Measurements from ENCODE around the gene TSPAN5.
A peak's percentile ranks its signal among the peaks of the same experiment; 100 is the strongest.

DNA sequence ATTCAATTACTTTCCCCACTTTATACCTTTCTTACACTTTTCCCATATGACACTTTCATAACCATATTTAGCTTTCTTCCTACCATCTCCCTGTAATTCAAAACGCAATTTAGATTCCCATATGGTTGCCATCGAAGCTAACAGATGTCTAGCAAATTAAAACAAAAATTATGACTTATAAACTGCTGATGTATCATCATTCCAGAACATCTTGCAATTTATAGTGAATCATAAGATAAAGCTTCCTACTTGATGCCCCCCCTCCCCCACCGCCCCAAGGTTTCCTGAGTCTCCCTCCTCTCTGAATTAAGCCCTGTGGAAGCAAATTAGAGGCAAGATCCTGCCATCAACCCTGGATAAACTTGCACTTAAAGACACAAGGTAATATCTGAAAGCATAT, 5.4 kb downstream of the TSPAN5 start:
- TF ChIP-seq, protein P1, sequence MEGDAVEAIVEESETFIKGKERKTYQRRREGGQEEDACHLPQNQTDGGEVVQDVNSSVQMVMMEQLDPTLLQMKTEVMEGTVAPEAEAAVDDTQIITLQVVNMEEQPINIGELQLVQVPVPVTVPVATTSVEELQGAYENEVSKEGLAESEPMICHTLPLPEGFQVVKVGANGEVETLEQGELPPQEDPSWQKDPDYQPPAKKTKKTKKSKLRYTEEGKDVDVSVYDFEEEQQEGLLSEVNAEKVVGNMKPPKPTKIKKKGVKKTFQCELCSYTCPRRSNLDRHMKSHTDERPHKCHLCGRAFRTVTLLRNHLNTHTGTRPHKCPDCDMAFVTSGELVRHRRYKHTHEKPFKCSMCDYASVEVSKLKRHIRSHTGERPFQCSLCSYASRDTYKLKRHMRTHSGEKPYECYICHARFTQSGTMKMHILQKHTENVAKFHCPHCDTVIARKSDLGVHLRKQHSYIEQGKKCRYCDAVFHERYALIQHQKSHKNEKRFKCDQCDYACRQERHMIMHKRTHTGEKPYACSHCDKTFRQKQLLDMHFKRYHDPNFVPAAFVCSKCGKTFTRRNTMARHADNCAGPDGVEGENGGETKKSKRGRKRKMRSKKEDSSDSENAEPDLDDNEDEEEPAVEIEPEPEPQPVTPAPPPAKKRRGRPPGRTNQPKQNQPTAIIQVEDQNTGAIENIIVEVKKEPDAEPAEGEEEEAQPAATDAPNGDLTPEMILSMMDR (IDR thresholded peaks at IDR 0.05), result no peak
- TF ChIP-seq POLR2AphosphoS5 (IDR thresholded peaks at IDR 0.05; ENCODE audit: low read depth, low read length) (peak; percentile 39; the same call in 1 of the 2 replicates), RFX5 (IDR thresholded peaks at IDR 0.05; ENCODE audit: low read length) (no peak), FOXJ3 (CRISPR knock-in tag; IDR thresholded peaks at IDR 0.05) (no peak), NFIC (IDR thresholded peaks at IDR 0.05; ENCODE audit: borderline replicate concordance) (peak; percentile 49)
- TF ChIP-seq, protein P2, sequence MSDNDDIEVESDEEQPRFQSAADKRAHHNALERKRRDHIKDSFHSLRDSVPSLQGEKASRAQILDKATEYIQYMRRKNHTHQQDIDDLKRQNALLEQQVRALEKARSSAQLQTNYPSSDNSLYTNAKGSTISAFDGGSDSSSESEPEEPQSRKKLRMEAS (IDR thresholded peaks at IDR 0.05; ENCODE audit: low read depth), result no peak

All from SK-N-SH (cell line).